ENCODE data around the gene MBD2. TPM values are rescaled to one million over a fixed set of nuclear protein-coding genes. Genes with fewer than 3 reads are reported as not detected.

MBD2 gene
- total and polyA plus RNA-seq, 2 donors (not counting 1 experiment from before 2014, with no cell fraction given): 32.5 to 43.8 TPM

GRCh38 chr18:54173250-54173649 lies 51.2 kb downstream of the MBD2 start:
- Histone ChIP-seq H3K4me2 (ENCODE audit: extremely low read depth, insufficient read depth, low read length) (no peak overlapping the region), H3K4me3 (replicated peaks in 1 of 4; ENCODE audit: control extremely low read depth in 1 of 4, insufficient read depth in 1 of 4, low read depth in 3 of 4, low read length in 4 of 4) (no peak overlapping the region), H3K79me2 (ENCODE audit: control insufficient read depth, insufficient read depth, low read length) (peaks cover 2% of the 10 kb centered on the region), H3K9me3 (ENCODE audit: control insufficient read depth, insufficient read depth, low read depth, low read length) (no peaks in the 10 kb centered on the region), H3K4me1 (ENCODE audit: control insufficient read depth, extremely low read depth, insufficient read depth, low read length) (no peaks in the 10 kb centered on the region), H3K27ac (ENCODE audit: insufficient read depth, low read length) (no peak overlapping the region), H3K27me3 (ENCODE audit: control insufficient read depth, insufficient read depth, low read length) (no peaks in the 10 kb centered on the region), H3K36me3 (ENCODE audit: control insufficient read depth, insufficient read depth, low read length) (no peaks in the 10 kb centered on the region), H3K9ac (ENCODE audit: insufficient read depth, low read length) (no peak overlapping the region), H4K20me1 (ENCODE audit: control insufficient read depth, extremely low read depth, insufficient read depth, low read length) (no peaks in the 10 kb centered on the region), H2AFZ (ENCODE audit: low read length) (no peak overlapping the region)
- no peak for DNase-seq (ENCODE audit: low read depth in 2 of 2)
- no peak for TF ChIP-seq CTCF (conservative IDR thresholded peaks at IDR 0.05 in 1 of 2, IDR thresholded peaks at IDR 0.05 in 1 of 2; ENCODE audit: low read depth in 1 of 2, low read length in 2 of 2)
- no peak for TF ChIP-seq EZH2 (IDR thresholded peaks at IDR 0.05; ENCODE audit: low read length, missing control alignments)

- Histone ChIP-seq H3K4me3 (replicated peaks in 1 of 4; ENCODE audit: control extremely low read depth in 1 of 4, insufficient read depth in 1 of 4, low read depth in 3 of 4, low read length in 4 of 4) (no peak overlapping the region), H3K79me2 (ENCODE audit: control insufficient read depth, insufficient read depth, low read length) (no peaks in the 10 kb centered on the region), H4K20me1 (ENCODE audit: control insufficient read depth, extremely low read depth, insufficient read depth, low read length) (no peaks in the 10 kb centered on the region), H3K27ac (ENCODE audit: insufficient read depth, low read length) (no peak overlapping the region), H3K9me3 (ENCODE audit: control insufficient read depth, insufficient read depth, low read depth, low read length) (no peaks in the 10 kb centered on the region), H3K36me3 (ENCODE audit: control insufficient read depth, insufficient read depth, low read length) (no peaks in the 10 kb centered on the region), H3K9ac (ENCODE audit: insufficient read depth, low read length) (no peak overlapping the region), H3K4me1 (ENCODE audit: control insufficient read depth, extremely low read depth, insufficient read depth, low read length) (no peaks in the 10 kb centered on the region), H3K27me3 (ENCODE audit: control insufficient read depth, insufficient read depth, low read length) (no peaks in the 10 kb centered on the region), H2AFZ (ENCODE audit: low read length) (no peak overlapping the region), H3K4me2 (ENCODE audit: extremely low read depth, insufficient read depth, low read length) (no peak overlapping the region)
- TF ChIP-seq CTCF (conservative IDR thresholded peaks at IDR 0.05 in 1 of 2, IDR thresholded peaks at IDR 0.05 in 1 of 2; ENCODE audit: low read depth in 1 of 2, low read length in 2 of 2) (no peak), EZH2 (IDR thresholded peaks at IDR 0.05; ENCODE audit: low read length, missing control alignments) (no peak)
- peak in 1 of 2 donors; percentile 46 for DNase-seq (ENCODE audit: low read depth in 2 of 2)
Measured at GRCh38 chr18:54169431-54170403, 54.8 kb downstream of the MBD2 start.

GRCh38 chr18:54165450-54165849 lies 59.0 kb downstream of the MBD2 start:
- Histone ChIP-seq H4K20me1 (ENCODE audit: control insufficient read depth, extremely low read depth, insufficient read depth, low read length) (no peaks in the 10 kb centered on the region), H3K27me3 (ENCODE audit: control insufficient read depth, insufficient read depth, low read length) (no peaks in the 10 kb centered on the region), H3K4me3 (replicated peaks in 1 of 4; ENCODE audit: control extremely low read depth in 1 of 4, insufficient read depth in 1 of 4, low read depth in 3 of 4, low read length in 4 of 4) (no peak overlapping the region), H3K4me1 (ENCODE audit: control insufficient read depth, extremely low read depth, insufficient read depth, low read length) (peaks cover 8% of the 10 kb centered on the region), H3K4me2 (ENCODE audit: extremely low read depth, insufficient read depth, low read length) (no peak overlapping the region), H3K36me3 (ENCODE audit: control insufficient read depth, insufficient read depth, low read length) (peaks cover 3% of the 10 kb centered on the region), H3K27ac (ENCODE audit: insufficient read depth, low read length) (no peak overlapping the region), H3K9me3 (ENCODE audit: control insufficient read depth, insufficient read depth, low read depth, low read length) (no peaks in the 10 kb centered on the region), H3K79me2 (ENCODE audit: control insufficient read depth, insufficient read depth, low read length) (no peaks in the 10 kb centered on the region), H2AFZ (ENCODE audit: low read length) (no peak overlapping the region), H3K9ac (ENCODE audit: insufficient read depth, low read length) (no peak overlapping the region)
- TF ChIP-seq EZH2 (IDR thresholded peaks at IDR 0.05; ENCODE audit: low read length, missing control alignments): no peak
- no peak for TF ChIP-seq CTCF (conservative IDR thresholded peaks at IDR 0.05 in 1 of 2, IDR thresholded peaks at IDR 0.05 in 1 of 2; ENCODE audit: low read depth in 1 of 2, low read length in 2 of 2)
- no peak for DNase-seq (ENCODE audit: low read depth in 2 of 2)

All from fibroblast of lung (primary cell).